Liver (tissue), 3 donors: ENCODE data around the gene LRRC71.

Experiments
- FOXA2 ChIP-seq: IDR thresholded peaks from 2 replicates; pipeline ENCODE4 v1.6.1; 2016; ENCODE audit warnings: antibody characterized with exemption
- HNF4G ChIP-seq: IDR thresholded peaks from 2 replicates; pipeline ENCODE4 v1.6.1; 2016; ENCODE audit warnings: antibody characterized with exemption
- TF ChIP-seq, protein P1 (sequence below): fragments of 150-350 bp; IDR thresholded peaks from 2 replicates; pipeline ENCODE4 v1.5.1; 2017; ENCODE audit warnings: improper control_type of control experiment, low read depth, low read length; ENCODE audit not compliant: missing input control
- donor health status: healthy.
- donor health status: healthy.

DNA sequence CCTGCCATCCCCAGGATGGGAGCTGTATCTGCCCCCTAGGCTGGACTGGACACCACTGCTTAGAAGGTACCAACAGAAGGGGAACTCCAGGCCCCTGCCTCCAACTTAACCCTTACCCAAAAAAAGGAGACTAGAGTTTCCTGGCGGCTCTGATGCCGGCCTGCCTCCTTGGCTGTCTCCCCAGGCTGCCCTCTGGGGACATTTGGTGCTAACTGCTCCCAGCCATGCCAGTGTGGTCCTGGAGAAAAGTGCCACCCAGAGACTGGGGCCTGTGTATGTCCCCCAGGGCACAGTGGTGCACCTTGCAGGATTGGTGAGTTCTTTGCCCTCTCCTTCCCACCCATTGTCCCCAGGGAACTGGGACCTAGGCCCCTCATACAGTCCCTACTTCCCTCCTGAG lies 8.1 kb upstream of the LRRC71 start:
- TF ChIP-seq, protein P1, sequence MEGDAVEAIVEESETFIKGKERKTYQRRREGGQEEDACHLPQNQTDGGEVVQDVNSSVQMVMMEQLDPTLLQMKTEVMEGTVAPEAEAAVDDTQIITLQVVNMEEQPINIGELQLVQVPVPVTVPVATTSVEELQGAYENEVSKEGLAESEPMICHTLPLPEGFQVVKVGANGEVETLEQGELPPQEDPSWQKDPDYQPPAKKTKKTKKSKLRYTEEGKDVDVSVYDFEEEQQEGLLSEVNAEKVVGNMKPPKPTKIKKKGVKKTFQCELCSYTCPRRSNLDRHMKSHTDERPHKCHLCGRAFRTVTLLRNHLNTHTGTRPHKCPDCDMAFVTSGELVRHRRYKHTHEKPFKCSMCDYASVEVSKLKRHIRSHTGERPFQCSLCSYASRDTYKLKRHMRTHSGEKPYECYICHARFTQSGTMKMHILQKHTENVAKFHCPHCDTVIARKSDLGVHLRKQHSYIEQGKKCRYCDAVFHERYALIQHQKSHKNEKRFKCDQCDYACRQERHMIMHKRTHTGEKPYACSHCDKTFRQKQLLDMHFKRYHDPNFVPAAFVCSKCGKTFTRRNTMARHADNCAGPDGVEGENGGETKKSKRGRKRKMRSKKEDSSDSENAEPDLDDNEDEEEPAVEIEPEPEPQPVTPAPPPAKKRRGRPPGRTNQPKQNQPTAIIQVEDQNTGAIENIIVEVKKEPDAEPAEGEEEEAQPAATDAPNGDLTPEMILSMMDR: no peak
- TF ChIP-seq FOXA2 (no peak), HNF4G (no peak)
